ENCODE results near the gene BBOF1. TPM values are rescaled to one million over a fixed set of nuclear protein-coding genes. Genes with fewer than 3 reads are reported as not detected.

BBOF1 gene
- total RNA-seq, 2 donors from 2014 or later = 0.64 to 1.4 TPM

GRCh38 chr14:74015176-74015575 lies 4.0 kb upstream of the BBOF1 start:
- Mint-ChIP-seq H3K27ac (no peak overlapping the region), H3K9me3 (no peaks in the 10 kb centered on the region), H3K36me3 (peaks cover 0 to 4% of the 10 kb centered on the region in 2 donors)
- ATAC-seq (no peak), DNase-seq (ENCODE audit: low spot score in 2 of 2) (no peak)

GRCh38 chr14:74015963-74016362 lies 3.2 kb upstream of the BBOF1 start:
- Mint-ChIP-seq H3K36me3 (peaks cover 0 to 4% of the 10 kb centered on the region in 2 donors), H3K9me3 (no peaks in the 10 kb centered on the region), H3K27ac (no peak overlapping the region)
- ATAC-seq (no peak), DNase-seq (ENCODE audit: low spot score in 2 of 2) (no peak)

- Mint-ChIP-seq H3K36me3 (peaks cover 0 to 4% of the 10 kb centered on the region in 2 donors), H3K27ac (peak overlapping the region; percentile 98 to 99), H3K9me3 (no peaks in the 10 kb centered on the region)
- DNase-seq (ENCODE audit: low spot score in 2 of 2) (no peak), ATAC-seq (peak; percentile 45 to 55)
Measured at GRCh38 chr14:74018174-74018585, 969 bp upstream of the BBOF1 start.

GRCh38 chr14:74019408-74020137 lies 424 bp downstream of the BBOF1 start:
- DNase-seq (ENCODE audit: low spot score in 2 of 2) = no peak
- H3K36me3 Mint-ChIP-seq = peaks cover 0 to 4% of the 10 kb centered on the region in 2 donors
- no peaks in the 10 kb centered on the region for H3K9me3 Mint-ChIP-seq
- peak overlapping the region; percentile 82 to 98 for H3K27ac Mint-ChIP-seq
- no peak for ATAC-seq

GRCh38 chr14:74022346-74022745 lies 3.2 kb downstream of the BBOF1 start:
- no peak overlapping the region for H3K27ac Mint-ChIP-seq
- DNase-seq (ENCODE audit: low spot score in 2 of 2) (no peak), ATAC-seq (no peak)
- H3K36me3 Mint-ChIP-seq = peaks cover 0 to 4% of the 10 kb centered on the region in 2 donors
- no peaks in the 10 kb centered on the region for H3K9me3 Mint-ChIP-seq

- Mint-ChIP-seq H3K9me3 (no peaks in the 10 kb centered on the region), H3K27ac (no peak overlapping the region), H3K36me3 (no peaks in the 10 kb centered on the region)
- ATAC-seq (no peak), DNase-seq (ENCODE audit: low spot score in 2 of 2) (no peak)
Measured at GRCh38 chr14:74029136-74029535, 10.0 kb downstream of the BBOF1 start.

GRCh38 chr14:74034572-74034971 lies 15.4 kb downstream of the BBOF1 start:
- ATAC-seq = no peak
- Mint-ChIP-seq H3K9me3 (no peaks in the 10 kb centered on the region), H3K27ac (no peak overlapping the region), H3K36me3 (no peaks in the 10 kb centered on the region)
- DNase-seq (ENCODE audit: low spot score in 2 of 2) = no peak

- no peaks in the 10 kb centered on the region for H3K36me3 Mint-ChIP-seq
- H3K27ac Mint-ChIP-seq = no peak overlapping the region
- no peak for ATAC-seq
- no peaks in the 10 kb centered on the region for H3K9me3 Mint-ChIP-seq
- no peak for DNase-seq (ENCODE audit: low spot score in 2 of 2)
Measured at GRCh38 chr14:74035556-74035955, 16.4 kb downstream of the BBOF1 start.

GRCh38 chr14:74038020-74038859 lies 19.1 kb downstream of the BBOF1 start:
- Mint-ChIP-seq H3K27ac (no peak overlapping the region), H3K36me3 (no peaks in the 10 kb centered on the region), H3K9me3 (no peaks in the 10 kb centered on the region)
- ATAC-seq (peak; percentile 43 to 53), DNase-seq (ENCODE audit: low spot score in 2 of 2) (no peak)

GRCh38 chr14:74042296-74042695 lies 23.1 kb downstream of the BBOF1 start:
- no peak for ATAC-seq

GRCh38 chr14:74045522-74045921 lies 26.4 kb downstream of the BBOF1 start:
- H3K36me3 Mint-ChIP-seq = no peaks in the 10 kb centered on the region
- no peaks in the 10 kb centered on the region for H3K9me3 Mint-ChIP-seq
- no peak for ATAC-seq
- H3K27ac Mint-ChIP-seq = no peak overlapping the region
- DNase-seq (ENCODE audit: low spot score in 2 of 2) = no peak

More at GRCh38 chr14:74042296-74042695, 23.1 kb downstream of the BBOF1 start:
- H3K36me3 Mint-ChIP-seq = no peaks in the 10 kb centered on the region
- DNase-seq (ENCODE audit: low spot score in 2 of 2) = no peak
- no peak overlapping the region for H3K27ac Mint-ChIP-seq
- H3K9me3 Mint-ChIP-seq = no peaks in the 10 kb centered on the region

GRCh38 chr14:74048281-74048680 lies 29.1 kb downstream of the BBOF1 start:
- Mint-ChIP-seq H3K27ac (no peak overlapping the region), H3K36me3 (no peaks in the 10 kb centered on the region), H3K9me3 (no peaks in the 10 kb centered on the region)
- ATAC-seq (no peak), DNase-seq (ENCODE audit: low spot score in 2 of 2) (no peak)

- ATAC-seq (no peak), DNase-seq (ENCODE audit: low spot score in 2 of 2) (no peak)
- H3K36me3 Mint-ChIP-seq = no peaks in the 10 kb centered on the region
- H3K9me3 Mint-ChIP-seq = no peaks in the 10 kb centered on the region
- no peak overlapping the region for H3K27ac Mint-ChIP-seq
Measured at GRCh38 chr14:74049876-74050495, 30.8 kb downstream of the BBOF1 start.

- peak overlapping the region in 1 of 2 donors; percentile 62 for H3K27ac Mint-ChIP-seq
- no peak for DNase-seq (ENCODE audit: low spot score in 2 of 2)
- peak in 1 of 2 donors; percentile 67 for ATAC-seq
- H3K36me3 Mint-ChIP-seq = no peaks in the 10 kb centered on the region
- no peaks in the 10 kb centered on the region for H3K9me3 Mint-ChIP-seq
Measured at GRCh38 chr14:74062809-74063150, 43.6 kb downstream of the BBOF1 start.

GRCh38 chr14:74064426-74064825 lies 45.3 kb downstream of the BBOF1 start:
- no peak overlapping the region for H3K27ac Mint-ChIP-seq
- H3K9me3 Mint-ChIP-seq = no peaks in the 10 kb centered on the region
- ATAC-seq = no peak
- DNase-seq (ENCODE audit: low spot score in 2 of 2) = no peak
- H3K36me3 Mint-ChIP-seq = no peaks in the 10 kb centered on the region

GRCh38 chr14:74064883-74065282 lies 45.7 kb downstream of the BBOF1 start:
- DNase-seq (ENCODE audit: low spot score in 2 of 2) (no peak), ATAC-seq (no peak)
- no peak overlapping the region for H3K27ac Mint-ChIP-seq
- no peaks in the 10 kb centered on the region for H3K9me3 Mint-ChIP-seq
- H3K36me3 Mint-ChIP-seq = no peaks in the 10 kb centered on the region
